Type B pancreatic cell (in vitro differentiated cells): Measurements from ENCODE around the gene TADA2B. TPM values are rescaled to one million over a fixed set of nuclear protein-coding genes. Genes with fewer than 3 reads are reported as not detected.
"Not testable (repeated sequence)": the region's sequence is repeated elsewhere in the genome, so short reads cannot be mapped to it uniquely, and the experiment has no call there.

Source experiments
- DNase-seq: peaks from one replicate; pipeline ENCODE4 v3.0.0; 2021; ENCODE audit warnings: mixed read lengths; ENCODE audit not compliant: unreplicated experiment; ENCODE audit errors: extremely low spot score
- H3K27ac Mint-ChIP-seq: 2 replicates; pipeline ENCODE4 v1.8.0; 2021; ENCODE audit warnings: mild to moderate bottlenecking, mixed read lengths
- H3K27me3 Mint-ChIP-seq: 2 replicates; pipeline ENCODE4 v1.8.0; 2021; ENCODE audit warnings: mixed read lengths
- H3K36me3 Mint-ChIP-seq: 2 replicates; pipeline ENCODE4 v1.8.0; 2021; ENCODE audit warnings: mixed read lengths
- H3K4me1 Mint-ChIP-seq: one replicate; pipeline ENCODE4 v1.8.0; 2021; ENCODE audit warnings: mixed read lengths; ENCODE audit not compliant: unreplicated experiment
- H3K4me3 Mint-ChIP-seq: 2 replicates; pipeline ENCODE4 v1.8.0; 2021; ENCODE audit warnings: mild to moderate bottlenecking, mixed read lengths
- H3K9me3 Mint-ChIP-seq: 2 replicates; pipeline ENCODE4 v1.8.0; 2021; ENCODE audit warnings: mixed read lengths
- total RNA-seq: library from RNA; stranded (reverse); gene quantifications from 2 replicates; pipeline ENCODE4 v1.2.1, GENCODE V29; 2021; ENCODE audit warnings: low replicate concordance
- TF ChIP-seq, protein P1 (sequence below): fragments of 200-600 bp; sonication (generic); conservative IDR thresholded peaks from 2 replicates; pipeline ENCODE4 v1.5.0; 2021; ENCODE audit warnings: antibody characterized with exemption, mild to moderate bottlenecking

The TADA2B gene
- total RNA-seq, 1 donor from 2014 or later = 21.7 TPM

DNA sequence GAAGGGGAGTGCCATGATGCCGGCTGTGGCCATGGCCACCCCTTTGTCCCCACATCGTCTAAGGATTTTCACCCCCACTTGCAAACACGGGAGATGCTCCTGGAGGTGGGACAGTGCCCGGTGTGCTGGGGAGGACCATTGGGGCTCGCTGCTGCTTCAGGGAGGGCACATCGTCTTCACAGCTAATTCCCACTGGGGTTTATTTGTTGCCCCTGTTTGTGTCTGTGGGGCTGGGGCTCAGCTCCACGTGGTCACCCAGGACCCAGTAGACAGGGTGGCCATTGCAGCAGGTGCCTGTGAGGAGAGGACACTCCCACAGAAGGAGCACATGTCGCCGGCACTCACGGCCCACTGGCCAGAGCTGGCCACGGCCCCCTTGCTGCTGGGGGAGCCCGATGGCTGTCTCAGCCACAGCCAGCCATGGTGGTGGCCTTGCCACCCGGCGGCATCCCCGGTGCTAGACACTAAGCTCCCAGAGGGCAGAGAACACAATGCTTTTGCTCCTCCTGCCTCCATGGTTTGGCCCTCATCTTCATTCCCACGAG, 52.5 kb downstream of the TADA2B start:
- H3K4me3 Mint-ChIP-seq = no peak overlapping the region
- no peaks in the 10 kb centered on the region for H3K4me1 Mint-ChIP-seq
- H3K36me3 Mint-ChIP-seq = no peaks in the 10 kb centered on the region
- no peak overlapping the region for H3K27ac Mint-ChIP-seq
- TF ChIP-seq, protein P1, sequence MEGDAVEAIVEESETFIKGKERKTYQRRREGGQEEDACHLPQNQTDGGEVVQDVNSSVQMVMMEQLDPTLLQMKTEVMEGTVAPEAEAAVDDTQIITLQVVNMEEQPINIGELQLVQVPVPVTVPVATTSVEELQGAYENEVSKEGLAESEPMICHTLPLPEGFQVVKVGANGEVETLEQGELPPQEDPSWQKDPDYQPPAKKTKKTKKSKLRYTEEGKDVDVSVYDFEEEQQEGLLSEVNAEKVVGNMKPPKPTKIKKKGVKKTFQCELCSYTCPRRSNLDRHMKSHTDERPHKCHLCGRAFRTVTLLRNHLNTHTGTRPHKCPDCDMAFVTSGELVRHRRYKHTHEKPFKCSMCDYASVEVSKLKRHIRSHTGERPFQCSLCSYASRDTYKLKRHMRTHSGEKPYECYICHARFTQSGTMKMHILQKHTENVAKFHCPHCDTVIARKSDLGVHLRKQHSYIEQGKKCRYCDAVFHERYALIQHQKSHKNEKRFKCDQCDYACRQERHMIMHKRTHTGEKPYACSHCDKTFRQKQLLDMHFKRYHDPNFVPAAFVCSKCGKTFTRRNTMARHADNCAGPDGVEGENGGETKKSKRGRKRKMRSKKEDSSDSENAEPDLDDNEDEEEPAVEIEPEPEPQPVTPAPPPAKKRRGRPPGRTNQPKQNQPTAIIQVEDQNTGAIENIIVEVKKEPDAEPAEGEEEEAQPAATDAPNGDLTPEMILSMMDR = no peak
- no peak for DNase-seq
- H3K9me3 Mint-ChIP-seq = peaks cover 5% of the 10 kb centered on the region
- peaks cover 15% of the 10 kb centered on the region for H3K27me3 Mint-ChIP-seq

DNA sequence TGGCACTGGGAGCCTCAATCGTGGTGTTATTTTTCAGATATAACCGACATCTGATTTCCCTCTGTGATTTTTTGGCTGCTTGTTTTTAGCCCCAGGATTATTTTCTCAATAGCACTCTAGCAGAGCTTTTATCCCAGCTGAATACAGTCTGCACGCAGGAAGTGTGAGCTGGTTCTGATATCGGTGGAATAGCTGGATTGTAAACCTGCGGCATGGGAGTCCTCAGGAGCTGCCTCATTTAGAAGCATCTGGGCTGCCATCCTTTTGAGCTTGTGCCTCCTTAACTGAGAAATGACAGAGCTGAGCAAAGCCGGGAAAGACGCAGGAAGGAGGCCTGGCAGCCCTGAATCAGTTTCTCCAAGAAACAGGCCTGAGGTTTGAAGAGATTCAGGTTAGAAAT, 53.1 kb downstream of the TADA2B start:
- H3K27me3 Mint-ChIP-seq = peaks cover 15% of the 10 kb centered on the region
- H3K27ac Mint-ChIP-seq = no peak overlapping the region
- no peak for DNase-seq
- peaks cover 5% of the 10 kb centered on the region for H3K9me3 Mint-ChIP-seq
- TF ChIP-seq, protein P1 = no peak
- no peaks in the 10 kb centered on the region for H3K36me3 Mint-ChIP-seq
- no peak overlapping the region for H3K4me3 Mint-ChIP-seq
- no peaks in the 10 kb centered on the region for H3K4me1 Mint-ChIP-seq

DNA sequence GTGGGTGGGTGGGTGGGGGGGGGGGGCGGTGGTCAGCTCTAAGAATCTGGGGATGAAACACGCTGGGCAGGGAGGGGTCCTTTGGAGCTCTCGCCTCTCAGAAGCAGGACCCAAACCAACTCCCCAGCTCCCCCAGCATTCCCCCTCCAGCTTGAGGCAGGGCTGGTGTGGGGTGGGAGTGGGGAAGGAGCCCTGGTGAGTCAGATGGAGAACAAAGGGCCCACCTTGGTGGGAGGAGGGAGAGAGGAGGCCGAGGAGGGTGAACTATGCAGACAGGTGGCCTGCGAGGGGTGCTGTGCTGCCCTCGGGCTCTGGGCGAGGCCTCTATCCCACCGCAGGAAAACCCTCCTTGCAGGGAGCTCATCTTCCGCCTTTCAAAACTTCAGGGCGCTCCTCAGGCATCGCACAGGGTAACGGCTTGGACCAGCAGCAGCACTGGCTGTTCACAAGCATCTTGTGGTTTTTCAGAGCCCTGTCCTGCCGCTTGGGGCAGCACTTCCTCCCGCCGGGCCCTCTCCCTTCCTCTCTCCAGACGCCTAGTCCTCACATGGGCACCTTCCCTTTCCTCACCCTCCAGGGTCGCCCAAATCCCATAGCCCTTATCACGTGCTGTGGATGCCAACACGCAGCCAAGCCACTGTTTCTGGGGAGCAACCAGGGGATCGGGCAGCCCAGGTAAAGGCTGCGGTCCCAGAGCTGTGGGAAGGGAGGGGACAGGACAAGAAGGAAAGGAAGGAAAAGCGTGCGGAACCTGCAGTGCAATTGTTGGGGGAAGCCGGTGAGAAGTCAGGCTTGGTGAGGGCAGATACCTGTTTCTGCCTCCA, 58.7 kb downstream of the TADA2B start:
- peaks cover 11% of the 10 kb centered on the region for H3K27me3 Mint-ChIP-seq
- no peaks in the 10 kb centered on the region for H3K36me3 Mint-ChIP-seq
- H3K27ac Mint-ChIP-seq = peak overlapping the region; percentile 39
- peak overlapping the region; percentile 89 for H3K4me3 Mint-ChIP-seq
- TF ChIP-seq, protein P1 = peak; percentile 86
- no peak for DNase-seq
- no peaks in the 10 kb centered on the region for H3K9me3 Mint-ChIP-seq
- peaks cover 14% of the 10 kb centered on the region for H3K4me1 Mint-ChIP-seq

DNA sequence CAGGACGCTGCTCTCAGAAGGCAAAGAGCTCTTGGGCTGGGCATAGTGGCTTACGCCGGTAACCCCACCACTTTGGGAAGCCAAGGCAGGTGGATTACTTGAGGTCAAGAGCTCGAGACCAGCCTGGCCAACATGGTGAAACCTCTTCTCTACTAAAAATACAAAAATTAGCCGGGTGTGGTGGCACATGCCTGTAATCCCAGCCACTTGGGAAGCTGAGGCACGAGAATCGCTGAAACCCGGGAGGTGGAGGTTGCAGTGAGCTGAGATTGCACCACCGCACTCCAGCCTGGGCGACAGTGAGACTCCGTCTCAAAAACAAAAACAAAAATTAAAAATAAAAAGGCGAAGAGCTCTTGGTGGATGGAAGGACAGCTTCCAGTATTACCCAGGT, 59.3 kb downstream of the TADA2B start:
- Mint-ChIP-seq H3K4me3 (peak overlapping the region; percentile 89), H3K27me3 (peaks cover 11% of the 10 kb centered on the region), H3K4me1 (peaks cover 14% of the 10 kb centered on the region)
- not testable (repeated sequence) for H3K27ac Mint-ChIP-seq, DNase-seq, H3K9me3 Mint-ChIP-seq, H3K36me3 Mint-ChIP-seq

DNA sequence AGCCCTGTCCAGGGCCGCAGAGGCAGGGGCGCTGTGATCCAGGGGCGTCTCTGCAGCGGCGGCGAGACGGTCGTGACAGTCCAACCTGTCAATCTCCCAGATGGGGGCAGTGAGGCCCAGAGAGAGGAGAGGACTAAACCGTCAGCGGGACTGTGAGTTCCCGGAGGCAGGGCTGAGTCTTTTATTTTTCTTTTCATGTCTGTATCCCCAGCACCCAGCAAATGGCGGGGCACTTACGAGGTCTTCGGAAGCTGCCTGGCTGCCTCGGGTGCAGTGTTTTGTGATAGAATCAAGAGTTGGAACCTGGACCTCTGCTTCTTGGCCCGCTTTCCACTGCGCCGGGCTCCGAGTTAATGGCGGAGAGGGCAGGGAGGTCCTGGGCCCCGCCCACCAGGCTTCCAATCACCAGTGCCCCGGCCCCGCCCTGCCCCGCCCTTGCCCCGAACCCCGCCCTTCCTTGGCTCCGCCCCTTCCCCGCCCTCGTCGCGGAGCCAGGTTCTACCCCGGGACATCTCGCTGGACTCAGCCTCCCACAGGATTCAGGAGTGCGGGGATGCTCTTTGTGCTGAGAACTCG, 59.9 kb downstream of the TADA2B start:
- TF ChIP-seq, protein P1 = no peak
- H3K9me3 Mint-ChIP-seq = no peaks in the 10 kb centered on the region
- peaks cover 14% of the 10 kb centered on the region for H3K4me1 Mint-ChIP-seq
- peak overlapping the region; percentile 90 for H3K27ac Mint-ChIP-seq
- DNase-seq = peak; percentile 82
- H3K27me3 Mint-ChIP-seq = peaks cover 11% of the 10 kb centered on the region
- peak overlapping the region; percentile 89 for H3K4me3 Mint-ChIP-seq
- no peaks in the 10 kb centered on the region for H3K36me3 Mint-ChIP-seq
